GM11168 (cell line): ENCODE data around the gene LHX3.

Experiments
- in situ Hi-C: fragments of 300-500 bp; cut with MboI; formaldehyde crosslinking; loops from one replicate; pipeline ENCODE4 v1.12.0; 2022; ENCODE audit warnings: low sequenced_read_pairs; ENCODE audit not compliant: unreplicated experiment

LHX3 gene

DNA sequence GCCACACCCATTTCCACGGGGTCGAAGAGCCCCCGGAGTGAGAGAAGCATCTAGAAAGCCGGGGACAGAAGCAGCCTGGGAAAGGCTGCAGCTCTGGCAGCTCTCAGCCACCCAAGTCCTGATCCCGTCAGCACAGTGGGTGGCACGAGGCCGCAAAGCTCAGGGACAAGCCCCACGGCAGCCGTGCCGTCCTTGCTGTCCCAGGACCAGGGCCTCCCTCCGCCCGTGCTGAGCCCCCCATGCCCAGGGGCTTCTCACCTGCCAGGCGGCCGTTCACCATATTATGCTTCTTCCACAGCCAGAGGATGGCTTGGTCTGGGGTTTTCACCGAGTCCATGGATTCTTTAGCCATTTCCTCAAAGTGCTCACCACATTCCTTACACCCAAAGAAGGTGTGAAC, 6.1 kb upstream of the LHX3 start:
- in situ Hi-C loops = no loop called here

DNA sequence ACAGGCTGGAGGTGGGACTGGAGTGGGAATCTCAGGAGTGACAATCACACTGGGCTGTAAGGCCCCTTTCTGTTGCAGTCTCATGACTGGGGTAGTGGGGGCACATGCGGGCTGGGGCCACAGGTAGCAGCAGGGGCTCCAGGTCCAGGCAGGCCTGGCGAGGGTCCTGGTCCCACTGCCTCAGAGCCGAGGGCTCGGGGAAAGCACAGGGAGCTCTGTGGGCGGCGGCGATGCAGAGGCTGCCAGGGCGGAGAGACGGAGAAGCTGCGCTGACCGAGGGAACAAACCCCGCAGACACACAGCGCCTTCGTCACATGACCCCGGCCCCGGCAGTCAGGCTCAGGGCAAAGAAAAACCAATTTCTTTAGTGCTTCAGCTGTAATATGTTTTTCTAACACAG, 5.3 kb upstream of the LHX3 start:
- in situ Hi-C loops = no loop called here

DNA sequence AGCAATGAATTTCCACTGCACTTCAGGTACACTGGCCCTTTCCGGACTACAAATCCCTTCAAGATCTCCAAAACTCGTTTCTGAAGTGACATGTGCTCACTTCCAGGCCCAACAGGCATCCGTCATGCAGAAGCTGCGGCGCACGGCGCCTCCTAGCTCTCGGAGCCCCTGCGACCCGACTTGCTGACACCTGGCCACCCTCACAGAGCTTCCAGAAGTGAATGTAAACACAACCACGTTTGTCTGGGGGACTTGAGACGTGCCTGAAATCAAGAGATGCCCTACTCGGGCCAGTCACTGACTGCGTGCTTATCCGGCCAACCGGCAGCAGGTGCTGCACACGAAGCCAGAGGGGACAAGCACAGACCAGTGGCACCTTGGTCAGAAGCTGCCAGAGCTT, 4.9 kb upstream of the LHX3 start:
- in situ Hi-C loops = no loop called here

DNA sequence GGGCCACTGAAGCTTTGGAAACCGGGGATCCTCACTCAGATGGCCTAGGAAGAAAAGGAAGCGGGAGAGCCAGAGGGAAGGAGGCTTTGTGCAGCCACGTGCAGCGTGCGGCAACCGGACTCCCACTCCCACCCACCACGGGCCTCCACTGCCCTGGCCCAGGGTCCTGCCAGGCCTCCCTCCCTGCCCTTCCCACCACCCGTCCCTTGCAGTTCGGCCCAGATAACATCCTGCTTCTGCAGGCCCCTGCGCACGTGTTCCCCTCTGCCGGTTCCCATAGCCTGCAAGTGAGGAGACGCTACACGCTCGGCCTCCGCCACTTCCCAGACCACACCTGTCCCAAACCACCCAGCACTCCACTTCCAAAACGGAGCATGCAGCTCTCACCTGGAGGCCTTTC, 4.3 kb upstream of the LHX3 start:
- in situ Hi-C loops = no loop called here

DNA sequence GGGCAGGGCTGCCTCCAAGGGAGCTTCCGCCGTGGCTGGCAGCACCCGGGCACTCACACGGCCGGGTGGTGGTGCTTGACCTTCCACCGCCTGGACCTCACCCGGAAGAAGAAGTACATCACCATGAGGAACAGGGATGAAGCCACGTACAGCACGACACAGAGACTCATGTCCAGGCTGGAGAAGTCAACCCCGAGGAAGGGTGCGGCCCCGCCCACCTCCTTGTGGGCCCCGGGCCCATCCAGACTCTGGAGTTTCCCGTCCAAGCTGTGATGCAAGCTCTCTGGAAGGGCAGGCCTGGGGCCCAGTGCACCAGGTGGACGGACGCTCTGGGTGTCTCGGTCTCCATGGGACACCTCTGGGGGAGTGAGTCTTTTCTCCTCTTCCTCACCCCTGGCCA, 3.7 kb upstream of the LHX3 start:
- in situ Hi-C loops = no loop called here

DNA sequence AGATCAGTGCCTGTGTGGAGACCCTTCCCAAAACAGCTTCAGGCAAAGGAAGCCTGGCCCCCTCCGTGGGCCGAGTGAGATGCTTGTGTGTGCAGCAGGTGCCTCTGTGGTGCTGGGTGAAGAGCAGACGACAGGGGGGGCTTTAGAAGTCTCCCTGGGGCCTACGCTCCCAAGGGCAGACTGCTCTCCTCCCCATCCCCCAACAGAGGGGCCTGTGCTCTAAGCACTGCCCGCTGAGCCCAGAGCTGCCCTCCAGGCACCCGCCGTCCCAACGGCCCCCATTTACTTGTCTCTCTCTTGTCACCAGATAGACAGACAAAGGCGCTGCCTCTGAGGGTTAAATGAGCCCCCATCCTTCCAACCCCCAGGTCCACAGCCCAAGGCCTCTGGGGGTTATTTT, 2.7 kb upstream of the LHX3 start:
- in situ Hi-C loops = no loop called here

DNA sequence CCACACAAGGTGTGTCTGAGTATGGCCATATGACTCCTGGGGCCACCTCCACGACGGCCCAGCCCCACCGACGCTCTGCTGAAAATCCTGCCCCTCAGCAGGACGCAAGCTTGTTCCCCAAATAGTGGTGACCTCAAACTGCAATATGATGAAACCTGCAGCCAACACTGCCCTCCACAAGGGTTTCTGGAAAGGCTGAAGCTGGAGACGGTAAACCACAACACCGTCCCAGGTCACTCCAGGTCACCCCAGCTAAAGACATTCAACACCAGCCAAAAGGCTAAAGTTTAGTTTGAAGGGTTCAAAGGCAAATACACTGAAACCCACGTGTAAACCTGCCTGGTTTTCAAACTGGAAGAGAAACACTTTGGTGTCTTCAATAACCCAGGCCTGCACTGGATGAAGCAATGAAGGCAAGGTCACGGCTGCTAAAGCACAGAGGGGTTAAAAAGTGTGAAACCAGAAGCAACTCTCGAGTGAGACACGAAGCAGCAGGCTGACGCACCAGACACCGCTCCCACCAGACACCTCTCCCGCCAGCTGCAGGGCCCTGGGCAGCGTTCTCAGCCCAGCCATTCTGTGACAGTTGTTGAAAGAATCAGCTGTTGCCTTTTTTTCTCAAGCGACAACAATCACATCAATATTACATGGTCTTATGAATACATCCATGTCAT, 1.8 kb upstream of the LHX3 start:
- in situ Hi-C loops = no loop called here

DNA sequence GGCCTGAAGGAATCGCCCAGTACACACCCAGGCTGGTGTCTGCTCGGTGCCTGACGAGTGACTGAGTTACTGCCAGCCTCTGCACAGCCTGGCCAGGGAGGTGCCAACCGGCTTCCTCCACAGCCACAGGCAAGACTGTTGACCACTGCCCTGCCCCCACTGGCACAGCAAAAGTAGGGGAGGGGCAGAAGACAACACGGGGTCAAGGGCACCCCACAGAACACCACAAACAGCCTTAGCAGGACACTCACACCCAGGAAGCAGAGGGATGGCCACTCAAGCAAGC, 722 bp upstream of the LHX3 start:
- in situ Hi-C loops = no loop called here

DNA sequence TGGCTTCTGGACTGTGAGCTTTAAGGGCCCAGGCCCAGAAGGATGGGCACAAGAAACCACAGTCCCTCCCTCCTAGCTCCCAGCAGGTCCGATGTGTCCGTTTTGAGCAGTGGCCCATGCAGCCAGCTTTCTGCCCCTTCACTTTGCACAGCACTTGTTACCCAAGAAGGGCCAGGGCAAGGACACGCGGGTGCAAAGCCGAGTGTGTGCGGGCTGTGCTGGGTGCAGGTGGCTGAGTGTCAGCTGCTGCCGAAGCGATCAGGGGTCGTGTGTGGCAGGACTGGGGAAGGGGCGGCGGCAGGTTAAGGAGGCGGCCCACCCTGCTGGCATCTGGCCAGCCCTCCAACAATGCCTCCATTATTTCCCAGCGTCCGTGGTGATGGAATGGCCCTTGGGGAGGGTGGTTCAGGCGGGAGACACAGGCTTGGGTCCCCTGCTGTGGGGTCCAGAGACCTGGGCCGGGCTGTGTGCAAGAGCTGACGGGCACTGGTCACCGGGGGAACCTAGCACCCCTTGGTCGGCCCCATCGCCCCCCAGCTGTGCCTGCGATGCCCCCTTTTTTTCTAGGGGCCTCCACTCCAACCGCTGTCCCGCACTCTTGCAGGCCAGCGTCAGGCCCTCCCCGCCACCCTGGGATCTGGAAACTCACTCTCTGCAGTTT, 653 bp downstream of the LHX3 start:
- in situ Hi-C loops = no loop called here

DNA sequence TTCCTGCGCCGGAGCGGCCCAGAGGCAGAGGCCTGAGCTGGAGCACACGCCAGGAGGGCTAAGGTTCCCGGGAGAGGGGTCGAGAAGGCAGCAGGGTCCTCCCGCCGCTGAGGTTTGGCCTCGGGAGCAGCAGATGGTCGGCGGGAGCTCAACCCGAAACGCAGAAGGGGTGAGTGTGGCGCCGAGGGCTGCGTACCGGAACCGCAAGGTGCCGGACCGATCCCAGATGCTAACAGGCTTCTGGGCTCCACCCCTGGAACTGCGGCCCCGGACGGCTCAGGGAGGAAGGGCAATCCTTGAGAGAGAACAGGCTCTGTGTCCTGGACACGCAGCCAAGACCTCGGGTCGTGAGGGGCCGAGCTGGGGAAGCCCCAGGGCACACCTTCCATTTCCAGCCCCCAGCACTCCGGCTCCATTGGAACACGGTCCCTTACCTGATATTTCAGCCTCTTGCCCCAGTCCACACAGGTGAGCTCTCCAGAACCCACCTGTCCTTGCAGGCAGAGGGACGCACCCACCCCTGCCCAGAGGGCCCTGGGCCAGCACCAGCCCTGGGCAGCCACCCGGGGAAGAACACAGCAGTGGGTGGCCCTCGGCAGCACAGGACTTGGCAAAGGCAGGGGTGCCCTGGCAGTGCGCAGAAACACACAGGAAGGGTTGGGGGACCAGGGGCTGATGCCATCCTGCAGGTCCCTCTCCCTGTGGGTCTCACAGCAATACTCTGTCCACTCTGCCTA, 1.4 kb downstream of the LHX3 start:
- in situ Hi-C loops = no loop called here

DNA sequence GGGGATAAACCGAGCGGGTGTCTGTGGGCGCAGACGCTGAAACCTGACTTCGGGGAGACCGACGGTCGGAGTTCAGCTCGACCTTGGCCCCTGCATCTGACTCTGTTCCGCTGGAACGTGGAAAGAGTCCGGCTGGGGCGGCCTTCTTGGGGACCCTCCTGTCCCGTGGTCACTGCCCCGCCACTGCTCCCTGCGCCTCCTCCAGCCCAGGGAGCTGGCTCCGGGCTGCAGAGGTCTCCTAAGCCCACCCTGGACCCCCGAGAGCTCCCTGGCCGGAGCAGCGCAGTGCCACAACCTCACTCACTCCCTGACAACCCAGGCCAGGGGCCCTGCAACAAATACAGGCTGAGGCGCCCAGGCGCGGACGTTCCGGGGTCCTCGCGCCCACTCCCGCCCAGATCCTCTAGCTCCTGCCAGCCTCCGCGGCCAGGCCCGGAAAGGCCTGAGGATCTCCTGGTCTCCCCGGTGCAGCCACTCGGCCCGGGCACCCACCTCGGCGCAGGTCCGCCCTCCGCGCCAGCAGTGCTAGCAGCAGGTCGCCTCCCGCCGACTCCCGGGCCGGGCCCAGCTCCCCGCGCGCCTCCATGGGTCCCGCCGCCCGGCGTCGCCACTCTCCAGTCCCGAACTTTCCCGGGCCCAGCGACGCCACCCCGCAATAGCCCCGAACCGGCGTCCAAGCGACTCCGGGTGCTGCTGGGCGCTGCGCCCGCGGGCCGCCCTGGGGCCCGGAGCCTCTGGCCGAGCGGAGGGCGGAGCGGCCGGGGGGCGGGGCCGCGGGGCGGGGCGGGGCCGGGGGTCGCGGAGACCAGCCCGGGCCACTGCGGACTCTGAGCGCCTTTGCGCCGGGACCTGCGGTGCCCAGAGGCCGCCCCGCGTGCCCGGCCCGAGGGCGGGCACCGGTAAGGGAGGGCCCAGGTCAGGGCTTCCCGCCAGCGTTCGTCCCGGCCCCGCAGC, 2.2 kb downstream of the LHX3 start:
- in situ Hi-C loops = no loop called here

DNA sequence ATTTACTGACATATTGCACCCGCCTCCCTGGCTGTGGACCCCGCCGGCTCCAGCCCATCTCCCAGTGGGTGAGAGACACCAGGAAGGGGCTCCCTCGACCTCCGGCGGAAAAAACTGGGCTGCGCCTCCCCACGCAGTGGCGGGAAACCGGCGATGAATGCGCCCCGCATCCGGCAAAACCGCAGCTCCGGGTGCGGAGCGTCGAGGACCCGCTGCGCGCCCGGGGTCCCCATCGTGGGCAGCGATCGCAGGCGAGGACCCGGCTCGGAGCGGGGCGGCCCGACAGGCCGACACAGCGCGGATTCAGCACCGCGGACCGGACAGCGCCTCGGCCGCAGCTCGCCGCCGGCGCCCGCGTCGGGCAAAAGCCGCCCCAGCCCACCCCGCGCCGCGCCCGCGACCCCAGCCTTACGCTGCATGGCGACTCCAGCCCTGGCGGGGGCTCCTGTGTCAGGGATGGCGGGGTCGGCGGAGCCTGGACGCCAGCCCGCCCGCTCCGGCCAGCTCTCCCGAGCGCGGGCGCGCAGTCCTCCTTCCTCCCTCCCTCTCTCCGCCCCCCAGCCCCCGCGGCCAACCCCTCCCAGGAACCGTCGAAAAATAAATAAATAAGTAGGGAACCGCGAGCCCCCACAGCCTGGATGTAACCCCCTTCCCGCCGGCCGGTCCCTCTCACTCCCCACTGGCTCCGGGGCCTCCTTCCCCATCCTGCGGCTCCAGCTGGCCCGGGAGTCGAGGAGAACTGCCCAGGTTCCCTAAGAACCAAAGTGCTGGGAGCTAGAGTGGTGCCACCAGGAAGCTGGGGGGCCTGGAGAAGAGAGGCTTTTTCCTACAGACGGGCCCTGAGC, 3.1 kb downstream of the LHX3 start:
- in situ Hi-C loops = no loop called here

DNA sequence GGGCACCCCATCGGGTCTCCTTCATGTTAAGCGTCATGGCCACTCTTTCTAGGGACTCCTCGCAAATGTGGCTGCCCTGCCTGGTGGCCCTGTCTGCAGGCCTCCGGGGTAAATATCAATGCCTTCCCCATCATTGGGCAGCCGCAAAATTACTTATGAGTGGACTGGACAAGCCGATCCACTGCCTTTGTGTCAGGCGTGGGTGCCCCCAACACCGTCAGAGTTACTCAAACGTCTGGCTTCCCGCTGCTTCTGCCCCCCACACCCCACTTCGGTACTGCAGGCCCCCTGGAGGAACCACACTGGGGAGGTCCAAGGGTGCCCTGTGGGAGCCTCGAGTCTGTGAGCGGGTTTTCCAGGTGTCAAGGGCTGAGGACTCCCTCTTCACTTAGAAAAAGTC, 3.8 kb downstream of the LHX3 start:
- in situ Hi-C loops = no loop called here

DNA sequence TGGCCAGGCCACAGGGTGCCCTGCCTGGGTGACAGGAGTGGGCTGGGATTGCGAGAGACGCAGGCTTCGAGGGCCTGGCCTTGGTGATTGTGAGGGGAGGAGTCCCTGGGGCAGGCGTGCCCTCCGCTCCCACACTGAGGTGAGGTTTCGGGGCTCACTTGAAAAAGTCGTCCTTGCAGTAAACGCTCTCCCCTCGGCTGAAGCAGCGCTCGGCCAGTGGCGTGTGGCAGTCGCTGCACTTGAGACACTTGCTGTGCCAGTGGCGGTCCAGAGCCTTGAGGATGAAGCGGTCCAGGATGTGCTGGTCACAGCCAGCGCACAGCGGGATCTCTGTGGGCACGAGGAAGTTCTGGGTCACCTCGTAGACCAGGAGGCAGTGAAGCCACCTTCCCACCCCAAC, 4.5 kb downstream of the LHX3 start:
- in situ Hi-C loops = no loop called here

DNA sequence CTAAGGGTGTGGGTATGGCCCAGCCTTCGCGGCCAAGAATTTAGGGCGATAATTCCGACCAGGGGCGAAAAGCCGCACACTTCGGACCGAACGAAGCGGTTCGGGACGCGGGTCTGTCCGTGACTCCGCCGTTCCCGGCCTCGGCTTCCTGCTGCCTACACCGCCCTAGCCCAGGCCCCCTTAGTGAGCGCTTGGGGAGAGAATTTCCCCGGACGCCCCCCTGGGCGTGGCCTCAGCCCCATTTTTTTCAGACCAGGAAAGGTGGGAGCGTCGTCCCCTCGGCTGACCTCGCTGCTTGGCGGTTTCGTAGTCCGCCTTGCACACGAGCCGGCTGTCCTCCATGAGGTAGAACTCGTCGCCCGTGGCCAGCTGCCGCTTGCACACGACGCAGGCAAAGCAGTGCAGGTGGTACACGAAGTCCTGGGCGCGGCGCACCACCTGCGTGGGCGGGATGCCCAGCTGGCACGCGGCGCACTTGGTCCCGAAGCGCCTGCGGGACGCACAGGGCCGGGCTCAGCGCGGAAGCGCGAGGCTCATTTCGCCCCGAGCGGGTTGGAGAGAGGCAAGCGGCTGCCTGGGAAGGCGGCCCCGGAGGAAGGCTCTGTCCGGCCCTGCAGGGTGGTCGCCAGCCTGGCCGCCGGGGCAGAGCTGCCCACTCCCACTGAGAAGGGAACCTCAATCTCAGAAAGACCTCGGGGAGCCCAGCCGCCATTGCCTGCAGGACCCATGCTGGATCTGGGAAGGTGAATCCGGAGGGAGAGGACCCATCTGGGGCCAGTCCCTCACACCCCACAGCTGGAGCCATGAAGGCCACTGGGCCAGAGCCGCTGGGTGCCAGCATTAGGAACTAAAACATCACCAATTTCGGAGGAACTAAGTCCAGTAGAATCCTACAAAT, 5.3 kb downstream of the LHX3 start:
- in situ Hi-C loops = no loop called here

DNA sequence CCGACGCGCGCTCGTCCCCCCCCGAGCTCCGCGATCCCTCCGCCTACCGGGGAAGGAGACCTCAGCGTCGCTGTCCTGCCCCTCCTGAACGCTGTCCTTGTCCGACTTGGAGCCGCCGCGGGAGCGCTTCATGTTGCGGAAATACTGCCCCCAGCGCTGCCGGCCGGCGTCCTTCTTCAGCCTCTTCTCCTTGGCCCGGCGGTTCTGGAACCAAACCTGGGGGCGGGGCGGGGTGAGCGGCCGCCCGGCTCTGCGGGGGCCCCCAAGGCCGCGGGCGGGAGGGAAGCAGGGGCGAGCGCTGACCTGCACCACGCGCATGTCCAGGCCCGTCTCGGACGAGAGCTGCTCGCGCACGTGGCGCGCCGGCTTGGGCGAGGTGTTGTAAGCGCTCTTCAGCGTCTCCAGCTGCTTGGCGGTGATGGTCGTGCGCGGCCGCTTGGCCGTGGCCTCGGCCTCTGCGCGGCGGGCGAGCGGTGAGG, 6.3 kb downstream of the LHX3 start:
- in situ Hi-C loops = no loop called here

DNA sequence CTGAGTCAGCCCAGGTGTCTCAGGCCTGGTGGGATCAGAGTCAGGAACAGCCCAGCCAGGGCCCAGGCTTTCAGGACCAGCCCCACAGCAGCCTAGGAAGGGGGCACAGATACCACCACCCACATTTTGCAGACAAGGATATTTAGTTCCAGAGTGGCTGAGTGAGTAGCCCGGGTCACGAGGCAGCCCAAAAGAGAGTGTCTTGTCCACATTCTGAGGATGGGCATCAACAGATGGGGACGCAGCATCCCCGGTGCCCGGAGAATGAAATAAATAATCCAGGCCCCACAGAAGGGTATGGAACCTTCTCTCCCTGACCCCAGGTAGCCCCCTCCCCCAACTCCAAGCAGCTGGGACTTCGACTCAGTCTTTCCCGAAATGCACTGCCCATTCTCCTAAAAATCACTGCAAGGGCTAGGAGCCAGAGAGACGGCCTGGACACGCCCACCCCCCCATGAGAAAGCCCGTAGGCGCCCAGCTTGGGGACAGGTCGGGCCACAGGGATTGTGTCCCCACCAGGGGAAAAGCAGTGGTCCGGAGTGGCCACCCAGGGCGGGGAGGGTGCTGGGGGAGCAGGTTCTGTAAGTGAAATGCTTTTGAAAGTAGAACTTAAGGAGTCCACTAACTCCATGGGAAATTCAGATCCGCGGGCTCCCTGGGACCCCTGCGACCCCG, 6.9 kb downstream of the LHX3 start:
- in situ Hi-C loops = no loop called here
